ENCODE results near the gene ZBED1.

ZBED1 gene

DNA sequence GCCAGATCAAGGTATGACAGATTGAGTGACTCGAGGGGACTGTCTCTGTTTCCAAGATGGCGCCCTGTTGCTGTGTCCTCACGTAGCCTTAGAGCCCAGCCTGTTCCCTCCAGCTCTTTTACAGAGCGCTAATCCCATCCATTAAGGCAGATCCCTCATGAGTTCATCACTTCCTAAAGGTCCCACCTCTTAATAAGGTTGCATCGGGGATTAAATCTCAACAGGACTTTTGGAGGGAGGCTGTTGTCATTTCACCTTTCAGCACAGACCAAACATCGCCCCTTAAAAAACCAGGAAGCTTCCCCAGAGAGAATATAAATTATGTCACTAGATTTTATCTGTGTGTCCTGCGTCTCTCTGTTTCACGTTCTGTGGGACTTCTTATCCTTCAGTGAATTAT lies 32.6 kb upstream of the ZBED1 start:
- H3K27ac ChIP-seq (ENCODE audit: low read depth, low read length, poor library complexity, severe bottlenecking): no peak overlapping the region
- H3K79me2 ChIP-seq (ENCODE audit: insufficient read depth, low read length): no peaks in the 10 kb centered on the region
- no peaks in the 10 kb centered on the region for H3F3A ChIP-seq (ENCODE audit: insufficient read depth, low read length)
- no peak overlapping the region for H3K4me3 ChIP-seq (ENCODE audit: low read depth, low read length, poor library complexity, severe bottlenecking)
- peaks cover 19% of the 10 kb centered on the region for H3K4me1 ChIP-seq (ENCODE audit: insufficient read depth, low read length, severe bottlenecking)
- H3K9ac ChIP-seq (ENCODE audit: low read length): no peak overlapping the region
- H3K9me3 ChIP-seq (ENCODE audit: low read length): no peaks in the 10 kb centered on the region
- TF ChIP-seq EZH2 (IDR thresholded peaks at IDR 0.05; ENCODE audit: borderline replicate concordance, low read length): no peak
- TF ChIP-seq, protein P1, sequence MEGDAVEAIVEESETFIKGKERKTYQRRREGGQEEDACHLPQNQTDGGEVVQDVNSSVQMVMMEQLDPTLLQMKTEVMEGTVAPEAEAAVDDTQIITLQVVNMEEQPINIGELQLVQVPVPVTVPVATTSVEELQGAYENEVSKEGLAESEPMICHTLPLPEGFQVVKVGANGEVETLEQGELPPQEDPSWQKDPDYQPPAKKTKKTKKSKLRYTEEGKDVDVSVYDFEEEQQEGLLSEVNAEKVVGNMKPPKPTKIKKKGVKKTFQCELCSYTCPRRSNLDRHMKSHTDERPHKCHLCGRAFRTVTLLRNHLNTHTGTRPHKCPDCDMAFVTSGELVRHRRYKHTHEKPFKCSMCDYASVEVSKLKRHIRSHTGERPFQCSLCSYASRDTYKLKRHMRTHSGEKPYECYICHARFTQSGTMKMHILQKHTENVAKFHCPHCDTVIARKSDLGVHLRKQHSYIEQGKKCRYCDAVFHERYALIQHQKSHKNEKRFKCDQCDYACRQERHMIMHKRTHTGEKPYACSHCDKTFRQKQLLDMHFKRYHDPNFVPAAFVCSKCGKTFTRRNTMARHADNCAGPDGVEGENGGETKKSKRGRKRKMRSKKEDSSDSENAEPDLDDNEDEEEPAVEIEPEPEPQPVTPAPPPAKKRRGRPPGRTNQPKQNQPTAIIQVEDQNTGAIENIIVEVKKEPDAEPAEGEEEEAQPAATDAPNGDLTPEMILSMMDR (IDR thresholded peaks at IDR 0.05; ENCODE audit: low read length): no peak
- H3K4me2 ChIP-seq (ENCODE audit: low read length): no peak overlapping the region
- H4K20me1 ChIP-seq (ENCODE audit: insufficient read depth, low read length): no peaks in the 10 kb centered on the region
- H3K9me2 ChIP-seq (ENCODE audit: low read depth, low read length): no peaks in the 10 kb centered on the region
- peak overlapping the region; percentile 40; the same call in 1 of the 2 replicates for H2AFZ ChIP-seq (ENCODE audit: low read length)
- H3K27me3 ChIP-seq (ENCODE audit: insufficient read depth, low read length): no peaks in the 10 kb centered on the region
- no peaks in the 10 kb centered on the region for H3K36me3 ChIP-seq (ENCODE audit: insufficient read depth, low read length)

DNA sequence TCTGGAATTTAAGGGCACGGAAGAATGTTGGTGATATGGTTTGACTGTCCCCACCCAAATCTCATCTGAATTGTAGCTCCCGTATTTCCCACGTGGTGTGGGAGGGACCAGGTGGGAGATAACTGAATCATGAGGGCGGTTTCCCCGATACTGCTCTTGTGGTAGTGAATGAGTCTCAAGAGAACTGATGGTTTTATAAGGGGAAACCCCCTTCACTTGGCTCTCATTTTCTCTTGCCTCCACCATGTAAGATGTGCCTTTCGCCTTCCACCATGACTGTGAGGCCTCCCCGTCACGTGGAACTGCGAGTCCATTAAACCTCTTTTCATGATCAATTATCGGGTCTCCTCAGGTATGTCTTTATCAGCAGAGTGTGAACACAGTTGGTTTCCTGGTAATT lies 25.6 kb upstream of the ZBED1 start:
- Histone ChIP-seq H3K4me3 (ENCODE audit: low read depth, low read length, poor library complexity, severe bottlenecking) (no peak overlapping the region), H4K20me1 (ENCODE audit: insufficient read depth, low read length) (no peaks in the 10 kb centered on the region), H3K27me3 (ENCODE audit: insufficient read depth, low read length) (no peaks in the 10 kb centered on the region), H3K27ac (ENCODE audit: low read depth, low read length, poor library complexity, severe bottlenecking) (no peak overlapping the region), H3K9me3 (ENCODE audit: low read length) (no peaks in the 10 kb centered on the region), H3K79me2 (ENCODE audit: insufficient read depth, low read length) (no peaks in the 10 kb centered on the region), H3K9ac (ENCODE audit: low read length) (no peak overlapping the region), H3K36me3 (ENCODE audit: insufficient read depth, low read length) (no peaks in the 10 kb centered on the region), H3F3A (ENCODE audit: insufficient read depth, low read length) (0 out of 2 replicates have a peak, but pooled peaks cover 3% of the 10 kb centered on the region), H2AFZ (ENCODE audit: low read length) (no peak overlapping the region), H3K9me2 (ENCODE audit: low read depth, low read length) (no peaks in the 10 kb centered on the region), H3K4me1 (ENCODE audit: insufficient read depth, low read length, severe bottlenecking) (peaks cover 16% of the 10 kb centered on the region), H3K4me2 (ENCODE audit: low read length) (no peak overlapping the region)
- TF ChIP-seq EZH2 (IDR thresholded peaks at IDR 0.05; ENCODE audit: borderline replicate concordance, low read length): no peak
- TF ChIP-seq, protein P1 (IDR thresholded peaks at IDR 0.05; ENCODE audit: low read length): no peak

DNA sequence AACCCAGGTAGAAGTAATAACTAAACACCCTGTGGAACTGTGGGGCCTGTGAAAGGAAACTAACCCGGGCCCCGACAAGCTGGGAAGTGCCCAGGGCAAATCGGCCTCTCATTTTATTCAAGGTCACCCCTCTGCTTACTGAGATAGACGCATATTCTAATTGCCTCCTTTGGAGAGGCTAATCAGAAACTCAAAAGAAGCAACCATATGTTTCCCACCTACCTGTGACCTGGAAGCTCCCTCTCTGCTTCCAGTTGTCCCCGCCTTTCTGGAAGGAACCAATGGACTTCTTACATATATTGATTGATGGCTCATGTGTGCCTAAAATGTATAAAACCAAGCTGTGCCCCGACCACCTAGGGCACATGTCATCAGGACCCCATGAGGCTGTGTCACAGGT lies 23.1 kb upstream of the ZBED1 start:
- Histone ChIP-seq H3K27me3 (ENCODE audit: insufficient read depth, low read length) (no peaks in the 10 kb centered on the region), H4K20me1 (ENCODE audit: insufficient read depth, low read length) (no peaks in the 10 kb centered on the region), H3K36me3 (ENCODE audit: insufficient read depth, low read length) (no peaks in the 10 kb centered on the region), H2AFZ (ENCODE audit: low read length) (no peak overlapping the region), H3K9me3 (ENCODE audit: low read length) (no peaks in the 10 kb centered on the region), H3K4me2 (ENCODE audit: low read length) (no peak overlapping the region), H3K27ac (ENCODE audit: low read depth, low read length, poor library complexity, severe bottlenecking) (no peak overlapping the region), H3K79me2 (ENCODE audit: insufficient read depth, low read length) (no peaks in the 10 kb centered on the region), H3F3A (ENCODE audit: insufficient read depth, low read length) (0 out of 2 replicates have a peak, but pooled peaks cover 6% of the 10 kb centered on the region), H3K9me2 (ENCODE audit: low read depth, low read length) (no peaks in the 10 kb centered on the region), H3K4me3 (ENCODE audit: low read depth, low read length, poor library complexity, severe bottlenecking) (no peak overlapping the region), H3K4me1 (ENCODE audit: insufficient read depth, low read length, severe bottlenecking) (peaks cover 25% of the 10 kb centered on the region), H3K9ac (ENCODE audit: low read length) (no peak overlapping the region)
- TF ChIP-seq, protein P1 (IDR thresholded peaks at IDR 0.05; ENCODE audit: low read length): no peak

Measured in OCI-LY1 (cell line).